ENCODE results near the gene DDX59. TPM values are rescaled to one million over a fixed set of nuclear protein-coding genes. Genes with fewer than 3 reads are reported as not detected.
"Not testable (repeated sequence)": the region's sequence is repeated elsewhere in the genome, so short reads cannot be mapped to it uniquely, and the experiment has no call there.

Gene DDX59
- total RNA-seq, 1 experiment from 2014 or later: 19.4 TPM

- no peak for TF ChIP-seq ERG (CRISPR knock-in tag; IDR thresholded peaks at IDR 0.05)
- TF ChIP-seq ZNF512 (CRISPR knock-in tag; IDR thresholded peaks at IDR 0.05; ENCODE audit: borderline replicate concordance): no peak
- no peak for TF ChIP-seq ZSCAN18 (CRISPR knock-in tag; IDR thresholded peaks at IDR 0.05)
- TF ChIP-seq STAT6 (CRISPR knock-in tag; conservative IDR thresholded peaks at IDR 0.05; ENCODE audit: low read depth): no peak
- no peak for TF ChIP-seq ZNF232 (CRISPR knock-in tag; IDR thresholded peaks at IDR 0.05)
These were observed 38.3 kb downstream of the DDX59 start (continued) for GRCh38 chr1:200631375-200631774.

GRCh38 chr1:200630515-200630899 lies 39.2 kb downstream of the DDX59 start:
- POLR2A ChIA-PET: not testable (repeated sequence)

GRCh38 chr1:200629876-200630514 lies 39.7 kb downstream of the DDX59 start:
- Mint-ChIP-seq H3K27me3 (ENCODE audit: low read depth) (no peaks in the 10 kb centered on the region), H3K9me3 (no peaks in the 10 kb centered on the region), H3K27ac (no peak overlapping the region), H3K36me3 (no peaks in the 10 kb centered on the region), H3K4me1 (peaks cover 13% of the 10 kb centered on the region), H3K4me3 (no peak overlapping the region)
- ChIA-PET POLR2A (no interaction called here), CTCF (no interaction called here)
- ATAC-seq (no peak), DNase-seq (ENCODE audit: low spot score) (no peak)
- no peak for TF ChIP-seq ZNF425 (CRISPR knock-in tag; conservative IDR thresholded peaks at IDR 0.05)
- no peak for TF ChIP-seq OVOL2 (CRISPR knock-in tag; IDR thresholded peaks at IDR 0.05; ENCODE audit: borderline replicate concordance)
- no peak for TF ChIP-seq CDX4 (CRISPR knock-in tag; IDR thresholded peaks at IDR 0.05; ENCODE audit: borderline replicate concordance)
- TF ChIP-seq USF2 (CRISPR knock-in tag; IDR thresholded peaks at IDR 0.05): no peak
- TF ChIP-seq PRRX2 (CRISPR knock-in tag; IDR thresholded peaks at IDR 0.05): no peak
- no peak for TF ChIP-seq ATF2 (CRISPR knock-in tag; IDR thresholded peaks at IDR 0.05; ENCODE audit: borderline replicate concordance, low read depth)
- TF ChIP-seq TP53 (CRISPR knock-in tag; IDR thresholded peaks at IDR 0.05): no peak
- TF ChIP-seq ZNF121 (CRISPR knock-in tag; IDR thresholded peaks at IDR 0.05): no peak
- TF ChIP-seq ERG (CRISPR knock-in tag; IDR thresholded peaks at IDR 0.05): no peak
- no peak for TF ChIP-seq NFYB (CRISPR knock-in tag; conservative IDR thresholded peaks at IDR 0.05; ENCODE audit: low read depth)
- no peak for TF ChIP-seq SOX15 (CRISPR knock-in tag; IDR thresholded peaks at IDR 0.05)
- no peak for TF ChIP-seq ZNF138 (CRISPR knock-in tag; conservative IDR thresholded peaks at IDR 0.05)
- TF ChIP-seq ESRRA (CRISPR knock-in tag; IDR thresholded peaks at IDR 0.05; ENCODE audit: borderline replicate concordance): no peak

More at GRCh38 chr1:200630515-200630899, 39.2 kb downstream of the DDX59 start:
- not testable (repeated sequence) for ATAC-seq; DNase-seq (ENCODE audit: low spot score); H3K4me3 Mint-ChIP-seq; H3K27me3 Mint-ChIP-seq (ENCODE audit: low read depth); H3K36me3 Mint-ChIP-seq; H3K27ac Mint-ChIP-seq; H3K9me3 Mint-ChIP-seq; H3K4me1 Mint-ChIP-seq
- CTCF ChIA-PET: interaction anchor here (0.6 kb wide), 1 partner anchor 27 kb away, joined by 3 read pairs; no protein-coding TSS in a partner anchor
- TF ChIP-seq HMGA2 (CRISPR knock-in tag; IDR thresholded peaks at IDR 0.05): peak; percentile 96
